22Rv1 (cell line): Measurements from ENCODE around the gene KRT86.

Source experiments
- H3K27ac ChIP-seq: fragments of 450-650 bp; 2 replicates; pipeline ENCODE4 v1.5.1; 2017
- CTCF ChIP-seq: fragments of 450-650 bp; IDR thresholded peaks from 2 replicates; pipeline ENCODE4 v1.5.1; 2017; ENCODE audit warnings: mild to moderate bottlenecking
- ZFX ChIP-seq: fragments of 450-650 bp; IDR thresholded peaks from 2 replicates; pipeline ENCODE4 v1.6.1; 2017; ENCODE audit warnings: antibody characterized with exemption, borderline replicate concordance

KRT86 gene

GRCh38 chr12:52260361-52261207 is 13.9 kb upstream of the KRT86 start:
- no peak overlapping the region for H3K27ac ChIP-seq
- TF ChIP-seq ZFX = no peak
- TF ChIP-seq CTCF = no peak

GRCh38 chr12:52261208-52261484 is 13.3 kb upstream of the KRT86 start:
- no peak overlapping the region for H3K27ac ChIP-seq
- TF ChIP-seq ZFX (no peak), CTCF (no peak)

- no peak for TF ChIP-seq CTCF
- no peak for TF ChIP-seq ZFX
- no peak overlapping the region for H3K27ac ChIP-seq
These were observed 12.2 kb upstream of the KRT86 start for GRCh38 chr12:52262286-52262685.

GRCh38 chr12:52263761-52264434 is 10.5 kb upstream of the KRT86 start:
- no peak overlapping the region for H3K27ac ChIP-seq
- TF ChIP-seq ZFX = no peak
- TF ChIP-seq CTCF = no peak

GRCh38 chr12:52264435-52264825 is 10.0 kb upstream of the KRT86 start:
- TF ChIP-seq ZFX = no peak
- no peak for TF ChIP-seq CTCF
- H3K27ac ChIP-seq = no peak overlapping the region

GRCh38 chr12:52266514-52266913 is 7.9 kb upstream of the KRT86 start:
- no peak overlapping the region for H3K27ac ChIP-seq
- TF ChIP-seq ZFX = no peak

- no peak overlapping the region for H3K27ac ChIP-seq
These were observed 7.2 kb upstream of the KRT86 start for GRCh38 chr12:52267266-52267665.

More at GRCh38 chr12:52267266-52267665, 7.2 kb upstream of the KRT86 start:
- no peak for TF ChIP-seq ZFX
- TF ChIP-seq CTCF = no peak
